Ascending aorta (tissue), 2 donors: ENCODE data around the gene RSRP1. TPM values are rescaled to one million over a fixed set of nuclear protein-coding genes. Genes with fewer than 3 reads are reported as not detected.
"Not testable (repeated sequence)": the region's sequence is repeated elsewhere in the genome, so short reads cannot be mapped to it uniquely, and the experiment has no call there.

Experiments used
- DNase-seq, 2 donors: peaks; one replicate each; pipeline ENCODE4 v3.0.0-alpha.2; 2019; ENCODE audit warnings: low spot score in 2 of 2
- H3K27ac ChIP-seq, 2 donors: fragments of 200-600 bp; sonication (generic); one replicate each; pipeline ENCODE4 v1.5.1; 2016 to 2017; ENCODE audit warnings: mild to moderate bottlenecking in 1 of 2
- H3K27me3 ChIP-seq: fragments of 200-600 bp; sonication (generic); one replicate; pipeline ENCODE4 v1.5.1; 2017
- H3K36me3 ChIP-seq, 2 donors: fragments of 200-600 bp; sonication (generic); one replicate each; pipeline ENCODE4 v1.5.1; 2016
- H3K4me1 ChIP-seq, 2 donors: fragments of 200-600 bp; sonication (generic); one replicate each; pipeline ENCODE4 v1.5.1; 2016 to 2017; ENCODE audit warnings: mild to moderate bottlenecking in 1 of 2
- H3K4me3 ChIP-seq, 2 donors: fragments of 200-600 bp; sonication (generic); one replicate each; pipeline ENCODE4 v1.5.1; 2016 to 2017; ENCODE audit warnings: mild to moderate bottlenecking in 1 of 2
- H3K9me3 ChIP-seq, 2 donors: fragments of 200-600 bp; sonication (generic); one replicate each; pipeline ENCODE4 v1.5.1; 2016
- intact Hi-C: fragments of 100-400 bp; cut with DNase I; formaldehyde crosslinking; loops from one replicate; pipeline ENCODE4 v1.15.1; 2023
- total RNA-seq: library from RNA; depleted of rRNA; stranded (reverse); fragments of >200 nt; gene quantifications from one replicate; pipeline ENCODE4 v1.1.0, GENCODE V29; 2016
- TF ChIP-seq, protein P1 (sequence below), 3 experiments: fragments of 200-600 bp in 2 of 3; fragments of 450-650 bp in 1 of 3; sonication (generic) in 2 of 3; IDR thresholded peaks; one replicate each; pipeline ENCODE4 v1.5.1; 2016 to 2019; ENCODE audit warnings: antibody characterized with exemption in 3 of 3, mild to moderate bottlenecking in 1 of 3, moderate library complexity in 1 of 3

RSRP1 gene
- total RNA-seq, 1 donor from 2014 or later = 126 TPM

DNA sequence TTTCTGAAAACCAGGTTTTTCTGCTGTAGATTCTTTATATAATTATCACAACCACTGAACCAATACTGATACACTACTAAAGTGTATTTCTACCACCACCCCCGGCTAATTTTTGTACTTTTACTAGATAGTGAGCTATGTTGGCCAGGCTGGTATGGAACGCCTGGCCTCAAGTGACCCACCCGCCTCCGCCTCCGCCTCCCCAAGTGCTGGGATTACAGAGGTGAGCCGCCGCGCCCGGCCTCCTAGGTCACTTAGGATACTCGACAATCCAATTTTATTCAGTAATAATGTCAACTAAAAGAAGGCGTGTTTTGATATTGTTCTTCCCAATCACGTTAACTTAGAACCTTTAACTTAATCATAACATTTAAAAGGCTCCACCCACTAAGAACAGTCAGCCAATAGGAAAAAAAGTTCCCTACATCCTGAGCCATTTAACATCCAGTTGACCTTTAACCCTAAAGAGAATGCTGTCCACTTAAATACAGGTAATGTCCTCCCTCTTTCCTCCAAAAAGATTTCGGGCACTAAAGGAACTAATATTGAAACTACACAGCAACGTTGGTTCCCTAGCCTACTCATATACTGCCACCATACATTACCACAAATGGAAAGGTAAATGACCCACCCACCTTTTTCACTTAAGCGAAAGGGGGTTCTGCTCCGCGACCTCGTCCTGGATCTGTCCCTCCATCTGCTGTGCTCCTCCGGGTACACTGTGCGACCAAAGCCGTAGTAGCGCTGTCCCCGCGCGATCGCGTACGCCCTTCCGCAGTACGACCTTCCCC, 1.2 kb downstream of the RSRP1 start:
- no peak for DNase-seq
- peaks cover 32 to 41% of the 10 kb centered on the region in 2 donors for H3K36me3 ChIP-seq
- H3K27me3 ChIP-seq = no peaks in the 10 kb centered on the region
- TF ChIP-seq, protein P1, sequence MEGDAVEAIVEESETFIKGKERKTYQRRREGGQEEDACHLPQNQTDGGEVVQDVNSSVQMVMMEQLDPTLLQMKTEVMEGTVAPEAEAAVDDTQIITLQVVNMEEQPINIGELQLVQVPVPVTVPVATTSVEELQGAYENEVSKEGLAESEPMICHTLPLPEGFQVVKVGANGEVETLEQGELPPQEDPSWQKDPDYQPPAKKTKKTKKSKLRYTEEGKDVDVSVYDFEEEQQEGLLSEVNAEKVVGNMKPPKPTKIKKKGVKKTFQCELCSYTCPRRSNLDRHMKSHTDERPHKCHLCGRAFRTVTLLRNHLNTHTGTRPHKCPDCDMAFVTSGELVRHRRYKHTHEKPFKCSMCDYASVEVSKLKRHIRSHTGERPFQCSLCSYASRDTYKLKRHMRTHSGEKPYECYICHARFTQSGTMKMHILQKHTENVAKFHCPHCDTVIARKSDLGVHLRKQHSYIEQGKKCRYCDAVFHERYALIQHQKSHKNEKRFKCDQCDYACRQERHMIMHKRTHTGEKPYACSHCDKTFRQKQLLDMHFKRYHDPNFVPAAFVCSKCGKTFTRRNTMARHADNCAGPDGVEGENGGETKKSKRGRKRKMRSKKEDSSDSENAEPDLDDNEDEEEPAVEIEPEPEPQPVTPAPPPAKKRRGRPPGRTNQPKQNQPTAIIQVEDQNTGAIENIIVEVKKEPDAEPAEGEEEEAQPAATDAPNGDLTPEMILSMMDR (IDR thresholded peaks at IDR 0.05) = no peak
- H3K9me3 ChIP-seq = no peaks in the 10 kb centered on the region
- peaks cover 10 to 22% of the 10 kb centered on the region in 2 donors for H3K4me1 ChIP-seq
- intact Hi-C loops = loop anchor here (2.0 to 10.0 kb wide), 5 partner anchors 93 to 496 kb away; partner anchors contain the start of genes LDLRAP1, MACO1 and TMEM50A
- peak overlapping the region; percentile 69 to 99 for H3K4me3 ChIP-seq
- peak overlapping the region; percentile 96 to 100 for H3K27ac ChIP-seq

DNA sequence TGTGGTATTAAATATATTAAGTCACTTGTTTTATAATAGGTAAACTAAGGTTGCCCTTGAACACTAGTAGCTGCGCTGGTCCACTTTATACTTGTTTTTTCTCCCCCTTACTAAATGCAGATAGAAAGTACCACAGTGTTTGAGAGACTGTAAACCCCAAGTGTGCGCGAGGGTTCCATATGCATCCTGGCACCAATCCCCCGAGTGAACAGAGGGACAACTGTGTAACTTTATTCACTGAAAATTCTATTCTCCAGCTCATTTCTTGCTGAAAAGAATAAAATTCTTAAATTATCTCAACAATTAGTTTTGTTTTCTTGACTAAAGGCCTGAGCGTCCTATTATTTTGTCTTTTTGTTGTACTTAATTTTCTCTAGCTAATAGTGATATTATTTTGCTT, 1.9 kb downstream of the RSRP1 start:
- H3K36me3 ChIP-seq = peaks cover 32 to 41% of the 10 kb centered on the region in 2 donors
- no peaks in the 10 kb centered on the region for H3K27me3 ChIP-seq
- intact Hi-C loops = loop anchor here (5.0 to 10.0 kb wide), 4 partner anchors 187 to 497 kb away; partner anchors contain the start of genes LDLRAP1 and MACO1
- peaks cover 13 to 28% of the 10 kb centered on the region in 2 donors for H3K4me1 ChIP-seq
- no peak for DNase-seq
- TF ChIP-seq, protein P1 (IDR thresholded peaks at IDR 0.05) = no peak
- H3K9me3 ChIP-seq = no peaks in the 10 kb centered on the region
- H3K4me3 ChIP-seq = peak overlapping the region; percentile 69 to 99
- H3K27ac ChIP-seq = peak overlapping the region; percentile 96 to 100

DNA sequence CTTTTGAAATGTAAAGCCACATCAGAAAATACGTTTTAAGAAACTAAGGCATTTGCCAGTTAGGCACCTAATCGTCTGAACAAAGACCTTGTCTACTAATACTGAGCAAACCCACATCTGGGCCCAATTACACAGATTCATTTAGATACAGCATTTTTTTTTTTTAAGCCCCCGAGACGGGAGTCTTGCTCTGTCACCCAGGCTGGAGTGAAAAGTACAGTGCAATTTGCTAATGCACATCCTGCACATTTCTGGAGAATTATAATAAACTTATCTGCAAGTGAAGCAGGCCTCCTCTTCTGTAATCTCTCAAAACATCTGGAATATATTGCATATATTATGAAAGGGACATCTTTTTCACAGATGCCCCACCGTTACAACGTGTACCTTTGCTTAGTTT, 3.3 kb downstream of the RSRP1 start:
- peaks cover 16 to 36% of the 10 kb centered on the region in 2 donors for H3K4me1 ChIP-seq
- H3K36me3 ChIP-seq = peaks cover 32 to 41% of the 10 kb centered on the region in 2 donors

GRCh38 chr1:25239681-25240541, 7.3 kb downstream of the RSRP1 start:
- Histone ChIP-seq H3K27me3 (no peaks in the 10 kb centered on the region), H3K4me1 (peaks cover 10 to 28% of the 10 kb centered on the region in 2 donors), H3K36me3 (peaks cover 28 to 38% of the 10 kb centered on the region in 2 donors), H3K4me3 (peak overlapping the region; percentile 44 to 49), H3K27ac (peak overlapping the region; percentile 78 to 92), H3K9me3 (no peaks in the 10 kb centered on the region)
- TF ChIP-seq, protein P1 (IDR thresholded peaks at IDR 0.05) = peak; percentile 52 to 80 (median 71)
- peak; percentile 81 to 96 for DNase-seq
- intact Hi-C loops = loop anchor here (1.0 to 10.0 kb wide), 3 partner anchors 7 to 665 kb away; partner anchors contain the start of genes LDLRAP1, RSRP1 and STMN1

More for the DNA sequence above, 3.3 kb downstream of the RSRP1 start:
- no peaks in the 10 kb centered on the region for H3K27me3 ChIP-seq
- no peak for DNase-seq
- no peaks in the 10 kb centered on the region for H3K9me3 ChIP-seq
- intact Hi-C loops = loop anchor here (10.0 kb wide), 1 partner anchor 301 kb away; the partner anchor contains the start of gene LDLRAP1
- no peak overlapping the region for H3K27ac ChIP-seq
- TF ChIP-seq, protein P1 (IDR thresholded peaks at IDR 0.05) = no peak
- H3K4me3 ChIP-seq = no peak overlapping the region

- Histone ChIP-seq H3K4me3 (no peak overlapping the region), H3K4me1 (peaks cover 10 to 27% of the 10 kb centered on the region in 2 donors), H3K36me3 (peaks cover 12 to 20% of the 10 kb centered on the region in 2 donors), H3K9me3 (no peaks in the 10 kb centered on the region), H3K27ac (peak overlapping the region in 1 of 2 donors; percentile 18), H3K27me3 (no peaks in the 10 kb centered on the region)
- DNase-seq = no peak
- TF ChIP-seq, protein P1 (IDR thresholded peaks at IDR 0.05) = no peak
- intact Hi-C loops = loop anchor here (10.0 kb wide), 1 partner anchor 667 kb away; the partner anchor contains the start of gene STMN1
These were observed 9.2 kb downstream of the RSRP1 start for GRCh38 chr1:25238046-25238445.

DNA sequence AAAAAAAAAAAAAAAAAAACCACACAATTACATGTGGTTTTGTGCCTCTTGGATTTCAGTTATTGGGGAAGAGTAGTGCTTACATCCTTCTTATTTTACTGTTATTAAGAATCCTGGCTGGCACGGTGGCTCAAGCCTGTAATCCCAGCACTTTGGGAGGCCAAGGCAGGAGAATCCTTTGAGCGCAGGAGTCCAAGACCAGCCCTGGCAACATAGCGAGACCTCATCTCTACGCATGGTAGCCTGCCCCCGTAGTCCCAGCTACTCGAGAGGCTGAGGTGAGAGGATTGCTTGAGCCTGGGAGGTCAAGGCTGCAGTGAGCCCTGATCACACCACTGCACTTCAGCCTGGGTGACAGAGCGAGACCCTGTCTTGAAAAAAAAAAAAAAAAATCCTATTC, 11.0 kb downstream of the RSRP1 start:
- not testable (repeated sequence) for H3K36me3 ChIP-seq, DNase-seq, H3K27ac ChIP-seq, H3K4me3 ChIP-seq, H3K27me3 ChIP-seq, H3K9me3 ChIP-seq
- intact Hi-C loops = loop anchor here (10.0 kb wide), 1 partner anchor 669 kb away; the partner anchor contains the start of gene STMN1
- H3K4me1 ChIP-seq = peaks cover 15 to 31% of the 10 kb centered on the region in 2 donors

DNA sequence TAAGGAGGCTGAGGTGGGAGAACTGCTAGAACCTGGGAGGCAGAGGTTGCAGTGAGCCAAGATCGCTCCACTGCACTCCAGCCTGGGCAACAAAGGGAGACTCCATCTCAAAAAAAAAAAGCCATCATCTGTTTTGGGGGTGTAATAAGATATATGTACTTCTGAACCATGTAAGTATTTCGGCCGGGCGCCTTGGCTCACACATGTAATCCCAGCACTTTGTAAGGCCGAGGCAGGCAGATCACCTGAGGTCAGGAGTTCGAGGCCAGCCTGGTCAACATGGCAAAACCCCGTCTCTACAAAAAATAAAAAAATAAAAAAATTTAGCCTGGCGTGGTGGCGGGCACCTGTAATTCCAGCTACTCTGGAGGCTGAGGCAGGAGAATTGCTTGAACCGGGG, 11.8 kb downstream of the RSRP1 start:
- peaks cover 12 to 26% of the 10 kb centered on the region in 2 donors for H3K4me1 ChIP-seq
- not testable (repeated sequence) for DNase-seq, H3K4me3 ChIP-seq, H3K27me3 ChIP-seq, H3K36me3 ChIP-seq, H3K9me3 ChIP-seq, H3K27ac ChIP-seq
- intact Hi-C loops = loop anchor here (10.0 kb wide), 1 partner anchor 669 kb away; the partner anchor contains the start of gene STMN1
